GM21717 (cell line): ENCODE data around the gene SLC12A4.

Source experiments
- ATAC-seq: cut with Tn5 transposase; IDR thresholded peaks from one replicate; pipeline ENCODE4 v1.9.1; 2021; ENCODE audit warnings: mild to moderate bottlenecking, moderate library complexity; ENCODE audit not compliant: unreplicated experiment

SLC12A4 gene

DNA sequence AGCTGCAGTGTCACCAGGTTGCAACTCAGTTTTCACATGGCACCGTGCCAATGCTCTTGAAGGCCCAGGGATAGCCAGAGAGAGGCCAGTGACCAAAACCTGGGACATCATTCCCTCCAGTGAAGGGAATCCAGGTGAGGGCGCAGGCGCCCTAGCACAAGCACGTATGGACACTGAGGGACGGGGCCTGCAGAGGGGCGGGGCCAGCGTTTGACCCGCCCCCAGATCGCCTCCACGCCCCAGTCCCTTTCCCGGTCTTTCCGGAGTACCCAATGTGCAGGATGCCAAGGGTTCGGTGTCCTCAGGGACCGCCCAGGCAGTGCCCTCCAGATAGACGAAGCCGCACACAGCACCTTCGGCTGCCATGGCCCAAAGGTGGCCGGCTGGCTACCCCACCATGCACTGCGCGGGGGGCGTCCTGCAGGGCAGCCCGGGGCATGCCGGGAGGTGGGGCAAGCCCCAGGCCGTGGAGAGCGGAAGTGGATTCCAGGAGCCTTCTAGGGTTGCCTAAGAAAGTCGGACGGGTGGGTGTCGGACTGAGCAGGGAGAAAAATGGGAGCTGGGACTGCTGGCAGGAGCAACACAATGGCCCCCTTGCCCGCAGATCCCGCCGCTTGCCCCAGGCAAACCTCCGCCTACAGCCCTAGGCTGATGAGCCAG is 4.6 kb downstream of the SLC12A4 start:
- no peak for ATAC-seq

DNA sequence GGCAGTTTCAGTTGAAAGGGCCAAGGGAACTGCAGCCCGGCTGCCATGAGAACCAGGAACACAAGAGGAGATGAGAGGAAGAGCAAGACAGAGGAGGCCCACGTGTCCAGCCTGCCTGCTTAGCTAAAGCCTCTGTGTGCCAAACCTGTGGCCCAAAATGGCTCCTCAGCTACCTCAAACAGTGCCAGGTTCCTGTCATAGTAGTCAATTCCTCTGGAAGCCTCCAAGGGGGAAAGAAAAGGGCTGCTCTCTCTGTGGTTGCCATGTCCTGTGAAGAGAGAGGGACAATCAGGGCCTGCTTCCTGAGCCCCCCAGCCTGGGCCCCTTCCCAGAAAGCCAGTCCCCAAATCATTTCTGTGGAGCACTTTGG is 5.2 kb downstream of the SLC12A4 start:
- ATAC-seq, result no peak

DNA sequence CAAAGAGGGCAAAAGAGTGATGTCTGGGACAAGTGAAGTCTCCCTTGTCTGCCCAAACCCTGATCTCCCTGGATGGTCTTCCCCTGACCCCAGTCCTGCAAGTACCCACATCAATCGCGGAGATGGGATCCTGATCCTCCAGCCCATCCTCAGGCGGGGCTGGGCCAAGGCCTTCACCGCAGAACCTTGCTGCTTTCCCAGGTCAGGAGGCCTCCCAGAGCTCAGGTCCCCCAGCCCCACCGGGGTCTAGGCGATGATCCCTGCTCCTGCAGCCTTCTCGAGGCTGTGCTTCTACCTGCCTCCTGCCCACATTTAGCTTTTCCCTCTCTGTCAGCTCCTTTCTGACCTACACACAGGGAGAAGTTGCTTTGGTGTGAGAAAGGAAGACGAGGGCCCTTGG is 6.3 kb downstream of the SLC12A4 start:
- no peak for ATAC-seq

DNA sequence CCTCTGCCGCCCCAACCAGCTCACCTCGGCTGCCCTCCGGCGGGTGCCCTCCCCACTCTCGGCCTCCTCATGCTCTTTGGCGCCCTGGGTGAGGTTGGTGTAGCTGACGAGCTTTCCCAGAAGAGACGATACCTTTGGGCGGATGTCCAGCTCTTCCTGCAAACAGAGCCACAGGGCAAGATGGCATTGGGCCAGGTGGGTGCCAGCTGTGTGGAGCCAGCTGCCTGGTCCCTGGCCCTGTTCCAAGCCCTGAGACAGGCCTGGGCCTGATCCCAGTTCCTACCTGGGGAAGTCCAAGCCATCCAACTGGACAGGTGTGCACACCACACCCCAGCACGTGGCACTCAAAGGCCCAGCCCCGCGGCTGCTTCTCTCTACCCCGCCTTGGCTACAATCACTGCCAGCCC is 6.9 kb downstream of the SLC12A4 start:
- no peak for ATAC-seq

DNA sequence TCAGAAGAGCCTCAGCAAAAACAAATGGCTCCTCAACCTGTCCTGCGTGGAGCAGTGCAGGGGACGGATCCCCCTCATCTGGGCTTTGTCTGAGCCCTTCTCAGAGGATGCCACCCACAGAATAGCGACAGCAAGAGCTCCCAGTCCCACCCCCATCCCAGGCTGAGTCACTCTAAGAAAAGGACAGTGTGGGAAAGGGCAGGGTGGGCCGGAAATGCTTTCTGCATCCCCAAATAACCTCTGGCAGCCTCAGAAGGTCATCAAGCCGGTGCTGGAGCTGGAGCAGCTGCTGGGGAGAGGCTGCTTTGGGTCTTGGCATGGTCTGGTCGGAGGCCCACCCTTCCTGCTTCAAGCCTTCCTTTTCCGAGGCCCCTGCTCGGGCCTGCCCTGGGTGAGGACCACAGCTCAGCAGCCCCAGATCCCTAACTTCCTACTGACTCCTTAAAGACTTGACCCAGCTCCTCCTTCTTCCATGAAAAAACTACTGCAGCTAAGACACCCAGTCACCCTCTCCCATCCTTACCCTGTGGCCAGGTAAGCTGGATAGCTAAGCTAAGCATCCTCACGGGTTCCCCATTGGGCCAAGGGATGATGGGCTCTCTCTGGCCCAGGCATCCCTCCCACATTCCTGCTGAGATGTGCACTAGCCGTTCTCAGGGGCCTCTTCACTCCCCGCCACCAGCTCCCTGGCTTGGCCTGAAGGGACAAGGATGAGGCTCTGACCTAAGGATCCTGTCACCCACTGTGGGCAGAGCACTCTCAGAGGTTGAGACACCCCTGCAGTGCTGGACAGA is 8.7 kb downstream of the SLC12A4 start:
- ATAC-seq, result no peak

DNA sequence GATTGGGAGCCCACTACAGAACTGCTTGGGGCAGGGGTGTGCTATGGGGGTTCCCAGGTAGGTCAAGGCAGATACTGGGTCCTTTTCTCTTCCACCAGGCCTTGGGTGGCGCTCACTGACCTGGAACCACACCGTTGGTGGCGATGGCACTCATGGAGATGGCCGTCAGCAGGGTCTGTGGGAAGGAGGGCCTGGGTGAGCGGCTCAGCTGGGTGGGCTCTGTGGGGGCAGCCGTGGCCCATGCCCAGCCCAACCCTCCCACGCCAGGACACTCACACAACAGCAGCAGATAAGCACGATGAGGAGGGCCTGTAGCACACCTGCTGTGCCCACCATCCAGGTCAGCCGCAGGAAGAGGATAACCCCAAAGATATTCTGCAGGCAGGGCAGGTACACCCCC is 10.8 kb downstream of the SLC12A4 start:
- no peak for ATAC-seq

DNA sequence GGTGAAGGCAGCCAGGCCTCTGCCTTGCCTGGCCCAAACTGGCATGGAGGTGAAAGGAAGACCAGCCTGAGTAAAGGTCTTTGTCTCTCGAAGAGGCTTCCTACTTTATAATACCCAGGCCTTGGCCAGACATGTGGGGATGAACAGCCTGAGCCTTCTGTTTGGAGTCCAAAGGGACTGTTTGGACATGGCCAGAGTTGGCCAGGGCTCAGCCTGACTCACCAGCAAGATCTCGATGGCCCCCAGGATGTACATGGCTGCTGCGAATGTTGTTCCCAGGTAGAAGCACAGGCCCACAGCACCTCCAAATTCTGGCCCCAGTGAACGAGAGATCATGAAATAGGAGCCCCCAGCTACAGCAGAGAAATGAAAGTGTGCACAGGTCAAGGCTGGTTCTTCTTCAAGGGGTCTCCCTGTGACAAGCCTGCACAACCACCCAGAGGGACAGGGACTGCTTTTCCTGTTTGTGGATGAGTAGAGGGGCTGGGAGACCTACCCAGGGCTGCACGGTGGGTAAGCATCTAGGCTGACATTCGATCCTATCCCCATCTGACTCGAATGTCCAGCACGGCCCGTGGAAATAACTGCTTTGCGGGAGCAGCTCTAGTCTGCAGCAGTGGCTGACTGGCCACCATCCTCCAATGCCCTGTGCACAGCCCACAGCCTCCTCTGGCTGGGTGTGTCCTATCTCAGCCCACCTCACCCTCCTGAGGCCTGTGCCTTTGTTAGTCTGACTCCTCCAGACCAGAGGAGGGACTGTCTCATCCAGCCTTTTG is 13.8 kb downstream of the SLC12A4 start:
- no peak for ATAC-seq

DNA sequence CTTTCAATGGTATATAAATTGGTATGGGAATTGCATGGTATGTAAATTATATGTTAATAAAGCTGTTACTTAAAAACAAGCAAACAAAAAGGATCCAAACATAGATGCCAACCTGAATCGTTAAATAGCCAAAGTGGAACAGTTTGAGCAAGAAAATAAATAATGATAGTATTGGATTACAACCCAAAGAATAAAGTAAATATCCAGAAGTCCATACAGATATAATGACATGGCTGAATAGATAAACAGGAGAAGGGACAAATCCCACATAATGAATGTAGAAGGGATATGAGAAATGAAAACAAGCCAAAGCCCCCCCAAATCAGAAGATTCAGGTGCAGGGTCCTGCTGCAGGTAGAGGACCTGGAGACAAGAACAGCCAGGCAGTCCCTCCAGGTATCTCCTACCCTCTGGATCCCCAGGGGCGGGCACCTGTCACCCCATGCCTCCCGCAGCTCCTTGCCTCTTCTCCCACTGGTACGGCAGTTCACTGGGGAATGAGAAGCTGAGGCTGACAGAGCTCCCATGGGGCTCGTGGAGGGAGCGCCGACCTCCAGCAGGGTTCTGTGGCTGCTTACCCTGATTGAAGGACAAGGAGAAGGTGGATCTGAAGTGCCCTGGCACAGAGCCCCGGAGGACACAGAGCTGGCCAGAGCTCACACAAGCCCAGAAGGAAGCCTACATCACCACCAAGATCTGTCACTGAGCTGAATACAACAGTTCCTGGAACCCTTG is 14.6 kb downstream of the SLC12A4 start:
- ATAC-seq, result no peak

DNA sequence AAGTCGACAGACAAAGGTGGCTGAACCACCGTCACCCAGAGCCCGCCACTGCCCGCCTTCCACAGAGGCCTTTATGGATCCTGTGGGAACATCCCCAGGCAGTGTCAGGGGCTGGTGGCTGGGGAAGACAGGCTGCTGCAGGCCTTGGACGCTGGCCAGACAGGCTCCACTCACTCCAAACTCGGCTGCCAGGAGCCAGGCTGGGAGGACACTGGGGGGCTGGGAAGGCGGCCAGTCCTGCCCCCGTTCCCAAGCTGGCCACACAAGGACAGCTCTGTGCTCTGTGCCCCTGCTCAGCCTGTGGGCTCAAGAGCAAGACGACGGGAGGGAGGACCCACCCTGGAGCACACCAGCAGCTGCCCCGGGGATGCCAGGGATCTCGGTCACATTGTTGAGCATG is 17.0 kb downstream of the SLC12A4 start:
- no peak for ATAC-seq

DNA sequence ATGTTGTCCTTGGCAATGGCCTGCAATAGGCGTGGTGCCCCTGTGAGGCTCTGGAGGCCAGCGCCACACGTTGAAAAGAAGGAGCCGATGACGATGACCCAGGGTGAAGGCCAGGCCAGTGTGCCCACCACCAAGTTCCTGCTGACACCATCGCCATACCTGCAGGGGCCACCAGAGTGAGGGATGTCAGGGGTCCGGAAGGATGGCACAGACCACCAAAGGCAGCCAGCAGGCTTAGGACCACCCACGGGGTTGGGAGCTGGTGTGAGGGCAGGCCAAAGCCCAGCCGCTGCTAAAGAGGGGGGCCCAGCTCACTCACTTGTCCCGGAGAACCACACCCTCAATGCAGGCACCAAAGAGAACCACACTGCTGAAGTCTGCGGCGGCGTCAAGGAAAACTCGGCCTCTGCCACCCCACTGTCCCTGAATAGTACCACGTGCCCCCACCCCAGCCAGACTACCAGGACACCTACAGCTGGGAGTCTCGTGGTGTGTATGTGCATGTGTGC is 18.0 kb downstream of the SLC12A4 start:
- no peak for ATAC-seq

DNA sequence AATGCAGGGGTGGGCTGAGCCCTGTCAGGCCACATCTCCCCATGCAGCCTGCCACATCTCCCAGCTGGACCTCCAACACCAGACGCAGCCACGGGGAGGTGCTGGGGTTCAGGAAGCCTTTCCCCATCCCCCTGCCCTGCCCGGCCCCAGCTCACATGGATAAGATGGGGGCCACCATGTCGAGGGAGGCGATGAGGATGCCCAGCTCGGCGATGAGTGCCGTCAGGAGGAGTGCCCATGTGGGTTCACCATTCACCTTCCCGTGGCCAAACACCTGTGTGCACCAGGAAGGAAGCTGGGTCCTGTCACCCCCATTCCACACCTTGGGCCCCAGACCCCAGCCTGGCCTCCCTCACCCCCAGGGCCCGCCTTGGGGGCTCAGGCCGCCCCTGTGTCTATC is 18.8 kb downstream of the SLC12A4 start:
- ATAC-seq, result no peak

DNA sequence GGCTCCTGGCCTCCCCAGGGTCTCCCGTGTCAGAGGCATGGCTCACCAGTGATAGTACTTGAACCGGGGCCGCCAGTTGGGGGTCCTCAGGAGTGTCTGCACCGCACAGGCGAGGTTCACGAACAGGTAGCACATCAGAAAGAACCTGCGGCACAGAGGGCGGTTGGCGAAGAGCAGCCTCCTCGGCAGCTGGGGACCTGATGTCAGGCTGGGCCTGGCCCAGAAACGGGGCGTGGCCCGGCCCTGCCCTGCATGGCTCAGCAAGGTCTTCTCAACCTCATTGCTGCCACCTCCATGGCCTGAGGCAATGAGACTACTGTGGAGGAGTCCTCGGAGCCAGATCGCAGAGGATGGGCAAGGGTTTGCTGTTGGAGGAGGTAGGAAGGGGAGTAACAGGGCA is 20.4 kb downstream of the SLC12A4 start:
- no peak for ATAC-seq

DNA sequence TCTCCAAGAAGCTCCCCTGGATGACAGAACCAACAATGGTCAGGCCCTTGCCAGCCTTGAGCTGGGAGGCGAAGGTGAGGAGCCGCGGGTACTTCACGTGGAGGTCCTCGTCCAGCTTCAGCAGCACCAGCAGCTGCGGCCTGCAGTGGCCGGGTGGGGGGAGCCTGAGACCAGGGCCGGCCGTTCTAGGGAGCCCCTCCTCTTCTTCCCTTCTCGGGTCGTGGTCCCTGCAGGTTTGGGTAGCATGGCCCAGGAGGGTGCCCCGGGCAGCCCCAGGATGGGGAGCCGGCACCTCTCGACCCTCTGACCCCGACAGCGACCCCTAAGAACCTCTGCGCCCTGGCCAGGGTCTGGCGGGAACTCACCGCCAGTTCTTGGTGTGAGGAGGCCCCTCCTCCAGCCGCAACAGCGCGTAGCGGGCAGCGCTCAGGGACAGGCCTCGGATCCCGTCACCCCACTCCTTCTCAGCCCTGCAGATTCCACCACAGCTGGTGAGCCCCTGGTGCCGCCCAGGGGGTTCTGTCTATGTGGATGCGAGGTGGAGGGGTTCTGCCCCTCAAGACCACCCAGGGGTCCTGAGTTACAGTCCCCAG is 21.4 kb downstream of the SLC12A4 start:
- ATAC-seq, result no peak

DNA sequence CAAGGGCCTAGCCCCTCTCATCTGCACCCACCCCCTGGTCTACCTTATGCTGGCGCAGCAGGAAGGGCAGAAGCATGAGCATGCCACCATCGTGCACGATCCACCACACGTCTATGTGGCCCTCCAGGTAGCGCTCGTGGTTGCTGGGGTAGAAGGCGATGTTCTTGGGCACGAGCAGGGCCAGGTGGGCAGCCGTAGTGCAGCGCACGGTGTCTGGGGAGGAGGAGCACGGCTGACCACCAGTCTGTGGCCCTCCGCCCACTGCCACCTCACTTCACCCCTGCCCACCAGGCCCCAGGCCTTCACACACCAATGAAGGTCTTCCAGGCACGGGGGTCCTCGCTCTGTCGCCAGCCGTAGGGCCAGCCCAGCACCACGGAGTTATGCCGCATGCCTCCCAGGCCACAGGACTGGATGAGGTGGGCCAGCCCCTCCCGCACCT is 22.3 kb downstream of the SLC12A4 start:
- ATAC-seq, result no peak

DNA sequence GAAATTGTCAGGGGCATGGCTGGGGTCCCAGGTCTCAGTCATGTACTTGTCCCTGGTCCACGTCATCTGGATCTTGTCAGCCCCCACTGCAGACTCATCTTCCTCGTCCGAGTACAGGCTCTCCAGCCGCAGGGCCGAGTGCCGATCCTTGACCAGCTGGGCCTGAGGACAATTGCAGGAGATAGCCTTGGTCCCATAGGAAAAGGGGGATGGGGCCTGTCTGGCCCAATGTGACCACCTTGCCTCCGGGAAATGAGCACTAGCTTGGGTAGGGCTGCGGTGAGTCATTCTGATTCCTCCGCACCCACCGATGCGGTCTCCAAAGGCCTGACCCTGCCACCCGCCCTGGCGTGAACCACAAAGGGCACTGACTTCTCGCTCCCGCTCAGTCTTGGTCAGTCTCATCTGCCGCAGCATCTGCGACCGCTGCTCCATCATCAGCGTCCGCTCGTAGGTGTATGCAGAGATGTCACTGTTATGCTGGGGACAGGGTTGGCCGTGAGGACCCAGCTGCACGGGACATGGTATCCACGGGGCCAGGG is 23.0 kb downstream of the SLC12A4 start:
- no peak for ATAC-seq

DNA sequence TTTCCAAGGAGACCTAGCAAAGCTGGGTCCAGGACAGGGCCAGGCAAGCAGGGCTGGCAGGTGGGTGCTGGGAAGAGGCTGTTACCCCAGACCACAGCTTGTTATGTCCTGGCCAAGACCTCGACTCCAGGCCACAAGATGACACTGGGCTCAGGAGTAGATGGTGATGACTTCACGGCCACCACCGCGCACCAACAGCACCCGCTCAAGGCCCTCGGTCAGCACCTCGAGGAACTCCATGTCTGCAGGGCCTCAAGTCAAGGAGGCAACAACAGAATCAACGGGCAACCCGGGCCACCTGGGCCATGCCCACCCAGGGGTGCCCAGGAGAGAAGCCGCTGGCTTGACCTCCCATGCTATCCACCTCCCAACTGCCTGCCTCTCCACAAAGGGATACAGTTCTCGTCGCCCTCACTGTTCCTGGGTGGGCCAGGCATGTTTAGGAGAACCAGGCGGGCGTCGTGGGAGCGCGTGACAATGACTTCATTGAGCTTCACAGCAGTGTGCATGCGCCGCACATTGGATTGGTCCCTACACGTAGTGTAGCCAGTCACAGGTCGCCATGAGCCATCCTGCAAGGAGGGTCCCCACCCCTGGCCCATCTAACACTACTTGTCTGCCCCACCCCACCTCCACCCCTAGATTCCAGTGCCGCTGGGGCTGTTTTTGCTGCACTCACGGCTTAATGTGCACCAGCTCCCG is 23.6 kb downstream of the SLC12A4 start:
- no peak for ATAC-seq

DNA sequence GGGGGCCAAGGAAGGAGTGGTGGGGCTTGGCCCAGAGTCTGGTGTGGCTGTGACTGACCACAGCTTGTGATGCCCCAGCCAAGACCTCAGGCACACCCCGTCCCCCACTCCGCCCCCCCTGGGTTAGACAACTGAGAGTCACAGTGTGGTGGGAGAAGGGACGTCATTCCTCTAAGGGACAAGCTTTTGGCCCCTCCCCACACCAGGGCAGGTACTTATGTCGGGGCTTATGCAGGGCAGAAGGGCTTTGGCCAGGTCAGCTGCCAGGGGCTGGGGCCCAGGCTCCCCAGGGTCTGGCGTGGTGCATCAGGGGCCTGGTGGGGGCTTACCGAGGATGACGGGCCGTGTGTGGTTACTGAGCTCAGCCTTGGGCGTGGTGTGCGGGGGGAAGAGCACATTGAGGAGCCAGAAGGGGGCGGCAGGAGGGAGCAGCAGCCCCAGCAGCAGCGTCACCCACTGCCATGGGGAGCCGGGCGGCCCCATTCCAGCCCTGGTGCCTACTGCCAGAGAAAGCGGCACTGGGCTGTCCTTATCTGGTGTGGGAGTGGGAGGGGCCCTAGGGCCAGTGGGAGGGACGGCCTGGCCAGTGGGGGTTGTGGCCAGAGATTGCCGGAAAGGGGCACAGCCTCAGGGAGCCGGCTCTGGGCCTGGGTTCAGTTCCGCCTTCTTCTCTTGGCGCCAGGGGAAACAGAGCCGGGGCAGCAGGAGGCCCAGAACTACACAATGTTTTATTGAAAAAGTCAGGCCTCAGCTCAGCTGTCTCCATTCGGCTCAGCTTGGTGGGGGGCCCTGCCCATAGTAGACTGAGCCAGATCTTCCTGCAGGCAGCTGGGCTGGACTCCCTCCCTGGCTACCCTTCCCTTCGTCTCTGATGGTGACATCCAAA is 24.6 kb downstream of the SLC12A4 start, which contains the start of gene LCAT:
Gene LCAT, minus strand, starts transcription at position 502 of the 886 bp plus-strand sequence. Its CDS starts 19 bp downstream, at position 483.
- no peak for ATAC-seq

DNA sequence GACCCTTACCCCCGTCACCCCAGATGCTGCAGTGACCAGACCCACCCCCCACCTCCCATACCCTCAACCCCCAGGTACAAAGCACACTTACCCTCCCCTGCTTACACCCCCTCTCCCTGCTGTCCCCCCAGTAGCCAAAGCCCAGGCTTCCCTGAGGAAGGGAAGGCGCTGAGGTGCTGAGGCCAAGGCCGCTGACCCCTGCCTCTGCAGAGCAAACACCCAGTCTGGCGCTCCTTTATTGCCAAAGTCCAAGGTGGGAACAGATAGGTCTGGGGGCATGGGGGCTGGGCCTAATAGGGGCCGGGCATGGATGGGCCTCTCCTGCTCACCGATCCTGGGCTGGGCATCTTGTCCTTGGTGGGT is 25.2 kb downstream of the SLC12A4 start:
- ATAC-seq, result no peak
